Neural cell (in vitro differentiated cells): ENCODE results near the gene PTPRD. TPM values are rescaled to one million over a fixed set of nuclear protein-coding genes. Genes with fewer than 3 reads are reported as not detected.

Experiments used
- H2AFZ ChIP-seq: fragments of 200-600, 300-800 bp; sonication (generic), shearing (Covaris generic); 2 replicates; pipeline ENCODE4 v1.6.0; 2014; ENCODE audit warnings: low read depth, mild to moderate bottlenecking, antibody characterized with exemption, low read length, moderate library complexity
- H3F3A ChIP-seq: fragments of 200-600 bp; shearing (Covaris generic); 2 replicates; pipeline ENCODE4 v1.6.1; 2016; ENCODE audit warnings: mild to moderate bottlenecking, moderate library complexity, mixed read lengths, antibody characterized with exemption, low read length; ENCODE audit not compliant: insufficient read depth, poor library complexity, severe bottlenecking
- H3K27ac ChIP-seq: fragments of 200-600, 300-800 bp; sonication (generic), shearing (Covaris generic); 2 replicates; pipeline ENCODE4 v1.5.1; 2014; ENCODE audit warnings: mild to moderate bottlenecking, low read length, moderate library complexity
- H3K27me3 ChIP-seq: fragments of 300-800, 200-600 bp; sonication (generic), shearing (Covaris generic); 2 replicates; pipeline ENCODE4 v1.6.0; 2014; ENCODE audit warnings: mild to moderate bottlenecking, low read depth, low read length, moderate library complexity; ENCODE audit not compliant: insufficient read depth
- H3K36me3 ChIP-seq: fragments of 300-800, 200-600 bp; sonication (generic), shearing (Covaris generic); 2 replicates; pipeline ENCODE4 v1.5.1; 2014; ENCODE audit warnings: mild to moderate bottlenecking, antibody characterized with exemption, low read length, moderate library complexity; ENCODE audit not compliant: insufficient read depth
- H3K4me2 ChIP-seq: fragments of 300-800, 200-600 bp; sonication (generic), shearing (Covaris generic); 2 replicates; pipeline ENCODE4 v1.6.0; 2014; ENCODE audit warnings: mild to moderate bottlenecking, low read length
- H3K4me3 ChIP-seq: fragments of 300-800, 200-600 bp; sonication (generic), shearing (Covaris generic); 2 replicates; pipeline ENCODE4 v1.5.1; 2014; ENCODE audit warnings: mild to moderate bottlenecking, low read length, moderate library complexity
- H3K79me2 ChIP-seq: fragments of 200-600 bp; shearing (Covaris generic); replicated peaks from 2 replicates; pipeline ENCODE4 v1.6.0; 2014; ENCODE audit warnings: mild to moderate bottlenecking, low read length, moderate library complexity; ENCODE audit not compliant: insufficient read depth
- H3K9ac ChIP-seq: fragments of 300-800, 200-600 bp; sonication (generic), shearing (Covaris generic); 2 replicates; pipeline ENCODE4 v1.6.1; 2016; ENCODE audit warnings: mild to moderate bottlenecking, low read length, mixed read lengths
- H3K9me2 ChIP-seq: fragments of 200-600 bp; shearing (Covaris generic); 2 replicates; pipeline ENCODE4 v1.6.1; 2016; ENCODE audit warnings: mild to moderate bottlenecking, low read length, mixed read lengths; ENCODE audit not compliant: insufficient read depth
- H3K9me3 ChIP-seq: fragments of 200-600, 300-800 bp; sonication (generic), shearing (Covaris generic); 2 replicates; pipeline ENCODE4 v1.6.1; 2016; ENCODE audit warnings: mild to moderate bottlenecking, mixed run types, low read length, moderate library complexity, mixed read lengths
- H4K20me1 ChIP-seq: fragments of 200-600 bp; shearing (Covaris generic); 2 replicates; pipeline ENCODE4 v1.6.1; 2016; ENCODE audit warnings: mild to moderate bottlenecking, mixed run types; ENCODE audit not compliant: insufficient read depth
- CTCF ChIP-seq: fragments of 450-650 bp; IDR thresholded peaks from 2 replicates; pipeline ENCODE4 v1.5.1; 2014; ENCODE audit warnings: antibody characterized with exemption, mild to moderate bottlenecking, moderate library complexity; ENCODE audit not compliant: poor library complexity, severe bottlenecking
- EP300 ChIP-seq: fragments of 450-650 bp; conservative IDR thresholded peaks from 2 replicates; pipeline ENCODE4 v1.6.1; 2014; ENCODE audit warnings: antibody characterized with exemption, mild to moderate bottlenecking, moderate library complexity; ENCODE audit not compliant: poor library complexity, severe bottlenecking
- EZH2 ChIP-seq: fragments of 200-600, 300-800 bp; shearing (Covaris generic), sonication (generic); IDR thresholded peaks from 2 replicates; pipeline ENCODE4 v1.6.1; 2014; ENCODE audit warnings: antibody characterized with exemption, low read length, borderline replicate concordance, mild to moderate bottlenecking; ENCODE audit not compliant: insufficient read depth, poor library complexity, severe bottlenecking
- MXI1 ChIP-seq: fragments of 450-650 bp; conservative IDR thresholded peaks from 2 replicates; pipeline ENCODE4 v1.6.1; 2014; ENCODE audit warnings: antibody characterized with exemption, mild to moderate bottlenecking; ENCODE audit not compliant: poor library complexity, severe bottlenecking
- POLR2AphosphoS5 ChIP-seq: IDR thresholded peaks from 2 replicates; pipeline ENCODE4 v1.6.1; 2012
- RAD21 ChIP-seq: fragments of 450-650 bp; conservative IDR thresholded peaks from 2 replicates; pipeline ENCODE4 v1.6.1; 2014; ENCODE audit warnings: antibody characterized with exemption, mild to moderate bottlenecking, moderate library complexity
- REST ChIP-seq: IDR thresholded peaks from 2 replicates; pipeline ENCODE4 v1.6.1; 2012; ENCODE audit warnings: borderline replicate concordance
- SMC3 ChIP-seq: fragments of 450-650 bp; conservative IDR thresholded peaks from 2 replicates; pipeline ENCODE4 v1.6.1; 2014; ENCODE audit warnings: antibody characterized with exemption, mild to moderate bottlenecking, moderate library complexity; ENCODE audit not compliant: poor library complexity
- TAF1 ChIP-seq: IDR thresholded peaks from 2 replicates; pipeline ENCODE4 v1.6.1; 2012; ENCODE audit warnings: low read depth
- polyA plus RNA-seq: library from polyadenylated mRNA; depleted of rRNA; stranded (reverse); fragments of >200 nt; gene quantifications from 2 replicates; pipeline ENCODE4 v1.2.3, GENCODE V29; 2014

PTPRD gene
- polyA plus RNA-seq, 1 donor from 2014 or later: 143 TPM

GRCh38 chr9:8412327-8412726 is 2200.5 kb downstream of the PTPRD start:
- Histone ChIP-seq H3K36me3 (no peaks in the 10 kb centered on the region), H3K79me2 (no peaks in the 10 kb centered on the region), H3K9ac (no peak overlapping the region), H2AFZ (no peak overlapping the region), H3K9me2 (no peaks in the 10 kb centered on the region), H3K27ac (no peak overlapping the region), H4K20me1 (no peaks in the 10 kb centered on the region), H3F3A (no peaks in the 10 kb centered on the region), H3K27me3 (no peaks in the 10 kb centered on the region), H3K4me3 (no peak overlapping the region), H3K9me3 (no peaks in the 10 kb centered on the region), H3K4me2 (no peak overlapping the region)
- TF ChIP-seq EP300 (no peak), CTCF (no peak), EZH2 (no peak), RAD21 (no peak), REST (no peak), POLR2AphosphoS5 (no peak), MXI1 (no peak), TAF1 (no peak), SMC3 (no peak)

- Histone ChIP-seq H3K9me2 (no peaks in the 10 kb centered on the region), H3K9ac (no peak overlapping the region), H3K27me3 (no peaks in the 10 kb centered on the region), H3K4me3 (no peak overlapping the region), H4K20me1 (no peaks in the 10 kb centered on the region), H3K27ac (no peak overlapping the region), H3K36me3 (no peaks in the 10 kb centered on the region), H3K4me2 (no peak overlapping the region), H3K9me3 (no peaks in the 10 kb centered on the region), H3F3A (no peaks in the 10 kb centered on the region), H2AFZ (no peak overlapping the region), H3K79me2 (no peaks in the 10 kb centered on the region)
- TF ChIP-seq MXI1 (no peak), CTCF (no peak)
Measured at GRCh38 chr9:8408575-8409190, 2204.1 kb downstream of the PTPRD start.
